Stomach (tissue), 9 donors: ENCODE data around the gene PLXNA1. TPM values are rescaled to one million over a fixed set of nuclear protein-coding genes. Genes with fewer than 3 reads are reported as not detected.

Experiments used
- DNase-seq, 2 donors: peaks; one replicate each; pipeline versions ENCODE4 v3.0.0 to v3.0.0-alpha.2; 2013 to 2019
- H3K27ac ChIP-seq, 5 donors: fragments of 200-600 bp in 4 of 5; sonication (generic) in 4 of 5; one replicate each; pipeline ENCODE4 v1.5.1; 2013 to 2019; ENCODE audit warnings: mild to moderate bottlenecking in 1 of 5, moderate library complexity in 1 of 5
- H3K27me3 ChIP-seq, 3 donors: fragments of 200-600 bp; sonication (generic); one replicate each; pipeline ENCODE4 v1.5.1; 2017 to 2019; ENCODE audit warnings: mixed run types in 1 of 3
- H3K36me3 ChIP-seq, 4 donors: fragments of 200-600 bp; sonication (generic); 1 replicate in 3 of 4; 2 replicates in 1 of 4; pipeline ENCODE4 v1.5.1; 2016 to 2019
- H3K4me1 ChIP-seq, 4 donors: fragments of 200-600 bp; sonication (generic); one replicate each; pipeline ENCODE4 v1.5.1; 2016 to 2019
- H3K4me3 ChIP-seq, 4 donors: fragments of 200-600 bp; sonication (generic) in 3 of 4; one replicate each; pipeline ENCODE4 v1.5.1; 2016 to 2019; ENCODE audit warnings: mild to moderate bottlenecking in 1 of 4
- H3K9me3 ChIP-seq, 4 donors: fragments of 200-600 bp; sonication (generic); one replicate each; pipeline ENCODE4 v1.5.1; 2016 to 2019
- EP300 ChIP-seq: sonication (generic); formaldehyde crosslinking; IDR thresholded peaks from one replicate; pipeline ENCODE4 v1.6.1; 2017; ENCODE audit warnings: antibody characterized with exemption
- POLR2A ChIP-seq, 4 donors: fragments of 450-650 bp; IDR thresholded peaks; one replicate each; pipeline ENCODE4 v1.6.1; 2016; ENCODE audit warnings: antibody characterized with exemption in 4 of 4, control low read depth in 2 of 4, mild to moderate bottlenecking in 1 of 4, moderate library complexity in 1 of 4
- POLR2AphosphoS5 ChIP-seq, 3 donors: sonication (generic); formaldehyde crosslinking; IDR thresholded peaks; one replicate each; pipeline ENCODE4 v1.6.1; 2016; ENCODE audit warnings: antibody characterized with exemption in 3 of 3
- WGBS, 5 donors: extraction: QIAGEN DNeasy Blood & Tissue Kit in 3 of 5; methylation state at CpG; one replicate each; pipeline versions ENCODE4 v1.1.5 to v1.1.7; 2013 to 2018; 5-methylcytosine and 5-hydroxymethylcytosine counted together
- intact Hi-C: fragments of 100-400 bp; cut with DNase I; formaldehyde crosslinking; loops from one replicate; pipeline ENCODE4 v1.15.1; 2023; ENCODE audit warnings: low total_unique reads
- polyA plus RNA-seq, 3 donors: library from polyadenylated mRNA; stranded (reverse); fragments of 200-250 nt; gene quantifications; one replicate each; pipeline ENCODE4 v1.2.3, GENCODE V29; 2013
- total RNA-seq, 5 donors: library from RNA; depleted of rRNA; stranded (reverse); fragments of >200 nt; gene quantifications; one replicate each; pipeline versions ENCODE4 v1.1.0 to v1.2.3, GENCODE V29; 2014 to 2016
- TF ChIP-seq, protein P1 (sequence below), 7 experiments: fragments of 450-650 bp in 4 of 7; fragments of 200-600 bp in 3 of 7; sonication (generic) in 3 of 7; IDR thresholded peaks; one replicate each; pipeline ENCODE4 v1.5.1; 2016 to 2019; ENCODE audit warnings: antibody characterized with exemption in 7 of 7, control low read depth in 2 of 7, mild to moderate bottlenecking in 1 of 7
- donor health status: healthy with polysubstance abuse.
- donor health status: Bipolar disorder and iron deficiency.
- donor health status: healthy.

PLXNA1 gene
- total and polyA plus RNA-seq, 8 donors: 0.92 to 54.7 (median 13.9) TPM

DNA sequence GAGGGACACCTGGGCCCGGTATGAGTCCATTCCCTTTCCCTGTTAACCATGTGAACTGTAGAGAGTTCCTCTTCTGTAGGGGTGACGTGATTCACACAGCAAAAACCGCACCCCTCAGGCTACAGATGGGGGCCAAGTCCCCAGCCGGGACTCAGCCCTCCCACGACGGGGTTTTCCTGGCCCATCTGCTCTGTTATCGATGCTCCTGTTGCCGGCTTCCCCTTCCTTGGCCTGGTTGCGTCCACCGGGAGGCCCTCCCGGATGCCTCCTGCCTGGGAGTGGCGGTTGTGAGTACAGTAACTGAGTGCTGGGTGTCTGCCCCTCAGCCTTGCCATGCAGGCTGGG lies 817 bp upstream of the PLXNA1 start:
- TF ChIP-seq POLR2A (IDR thresholded peaks at IDR 0.05) (no peak), EP300 (no peak), POLR2AphosphoS5 (IDR thresholded peaks at IDR 0.05) (no peak)
- TF ChIP-seq, protein P1, sequence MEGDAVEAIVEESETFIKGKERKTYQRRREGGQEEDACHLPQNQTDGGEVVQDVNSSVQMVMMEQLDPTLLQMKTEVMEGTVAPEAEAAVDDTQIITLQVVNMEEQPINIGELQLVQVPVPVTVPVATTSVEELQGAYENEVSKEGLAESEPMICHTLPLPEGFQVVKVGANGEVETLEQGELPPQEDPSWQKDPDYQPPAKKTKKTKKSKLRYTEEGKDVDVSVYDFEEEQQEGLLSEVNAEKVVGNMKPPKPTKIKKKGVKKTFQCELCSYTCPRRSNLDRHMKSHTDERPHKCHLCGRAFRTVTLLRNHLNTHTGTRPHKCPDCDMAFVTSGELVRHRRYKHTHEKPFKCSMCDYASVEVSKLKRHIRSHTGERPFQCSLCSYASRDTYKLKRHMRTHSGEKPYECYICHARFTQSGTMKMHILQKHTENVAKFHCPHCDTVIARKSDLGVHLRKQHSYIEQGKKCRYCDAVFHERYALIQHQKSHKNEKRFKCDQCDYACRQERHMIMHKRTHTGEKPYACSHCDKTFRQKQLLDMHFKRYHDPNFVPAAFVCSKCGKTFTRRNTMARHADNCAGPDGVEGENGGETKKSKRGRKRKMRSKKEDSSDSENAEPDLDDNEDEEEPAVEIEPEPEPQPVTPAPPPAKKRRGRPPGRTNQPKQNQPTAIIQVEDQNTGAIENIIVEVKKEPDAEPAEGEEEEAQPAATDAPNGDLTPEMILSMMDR (IDR thresholded peaks at IDR 0.05): no peak
- no peaks in the 10 kb centered on the region for H3K36me3 ChIP-seq
- no peaks in the 10 kb centered on the region for H3K9me3 ChIP-seq
- 2 to 29% (median 4%) methylated on average over 3 to 12 of the region's 12 CpGs for WGBS, 5 donors
- intact Hi-C loops: loop anchor here (5.0 kb wide), 1 partner anchor 230 kb away; no protein-coding TSS in a partner anchor
- H3K27ac ChIP-seq: peak overlapping the region; percentile 49 to 87 (median 83)
- DNase-seq: no peak
- H3K4me1 ChIP-seq: peaks cover 19 to 43% (median 34%) of the 10 kb centered on the region in 4 donors
- peak overlapping the region; percentile 41 to 59 (median 54) for H3K4me3 ChIP-seq
- peaks cover 0 to 35% (median 0%) of the 10 kb centered on the region in 3 donors for H3K27me3 ChIP-seq

- peaks cover 19 to 43% (median 34%) of the 10 kb centered on the region in 4 donors for H3K4me1 ChIP-seq
- peaks cover 0 to 35% (median 0%) of the 10 kb centered on the region in 3 donors for H3K27me3 ChIP-seq
- H3K4me3 ChIP-seq: peak overlapping the region; percentile 69 to 91 (median 78)
- H3K27ac ChIP-seq: peak overlapping the region in 2 of 5 donors; percentile 65 to 77
- H3K36me3 ChIP-seq: peaks cover 0 to 6% (median 1%) of the 10 kb centered on the region in 4 donors
- no peak for TF ChIP-seq EP300
- no peak for TF ChIP-seq POLR2AphosphoS5 (IDR thresholded peaks at IDR 0.05)
- TF ChIP-seq POLR2A (IDR thresholded peaks at IDR 0.05): no peak
- TF ChIP-seq, protein P1 (IDR thresholded peaks at IDR 0.05): no peak
- H3K9me3 ChIP-seq: no peaks in the 10 kb centered on the region
- intact Hi-C loops: loop anchor here (5.0 kb wide), 1 partner anchor 231 kb away; no protein-coding TSS in a partner anchor
- WGBS, 5 donors: 0 to 2% (median 1%) methylated on average over 1 to 69 of the region's 70 CpGs
- peak in 1 of 2 donors; percentile 64 for DNase-seq
Observed at GRCh38 chr3:126983276-126983652, 349 bp downstream of the PLXNA1 start.

DNA sequence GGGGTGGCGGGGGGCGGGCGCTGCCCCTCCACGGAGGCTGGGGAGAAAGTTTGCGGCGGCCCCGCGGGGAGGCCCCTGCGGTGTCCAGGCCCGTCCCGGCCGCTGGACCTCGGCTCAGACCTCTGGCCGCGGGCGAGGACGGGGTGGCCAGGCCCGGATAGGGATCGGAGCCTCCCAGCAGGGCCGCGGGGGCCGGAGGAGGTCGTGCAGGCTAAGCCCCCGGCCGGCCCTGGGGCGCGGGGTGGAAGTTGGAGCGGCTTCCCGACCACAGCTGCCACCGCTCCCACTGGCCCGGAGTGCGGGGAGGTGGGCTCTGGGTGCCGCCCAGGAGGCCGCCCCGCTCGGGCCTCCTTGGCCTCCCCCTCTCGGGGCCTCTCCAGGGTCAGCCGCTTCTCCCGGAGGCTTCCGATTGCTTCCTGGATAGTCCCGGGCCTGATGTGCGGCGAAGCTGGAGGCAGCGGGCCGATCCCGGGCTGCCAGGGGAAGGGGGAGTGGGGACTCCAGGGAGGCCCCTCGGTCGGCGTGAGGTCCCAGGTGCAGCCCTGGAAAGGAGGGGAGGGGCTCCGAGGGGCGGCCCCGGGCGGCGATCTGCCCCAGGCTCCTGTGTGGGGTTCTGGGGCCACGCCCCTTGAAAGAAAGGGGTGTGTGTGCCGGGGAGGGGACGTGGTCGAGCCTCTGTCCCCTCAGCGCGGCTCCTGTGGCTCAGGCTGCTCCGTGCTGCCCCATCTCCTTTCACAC lies 907 bp downstream of the PLXNA1 start:
- H3K27ac ChIP-seq: peak overlapping the region in 3 of 5 donors; percentile 47 to 77 (median 65)
- TF ChIP-seq POLR2A (IDR thresholded peaks at IDR 0.05) (no peak), EP300 (no peak), POLR2AphosphoS5 (IDR thresholded peaks at IDR 0.05) (no peak)
- TF ChIP-seq, protein P1 (IDR thresholded peaks at IDR 0.05): no peak
- H3K27me3 ChIP-seq: peaks cover 0 to 29% (median 0%) of the 10 kb centered on the region in 3 donors
- peak in 1 of 2 donors; percentile 80 for DNase-seq
- intact Hi-C loops: loop anchor here (5.0 kb wide), 1 partner anchor 232 kb away; no protein-coding TSS in a partner anchor
- peaks cover 19 to 43% (median 34%) of the 10 kb centered on the region in 4 donors for H3K4me1 ChIP-seq
- H3K9me3 ChIP-seq: no peaks in the 10 kb centered on the region
- H3K4me3 ChIP-seq: peak overlapping the region; percentile 69 to 91 (median 78)
- WGBS, 5 donors: 0 to 4% (median 2%) methylated on average over 7 to 61 of the region's 61 CpGs
- peaks cover under 1 to 11% (median 6%) of the 10 kb centered on the region in 4 donors for H3K36me3 ChIP-seq

DNA sequence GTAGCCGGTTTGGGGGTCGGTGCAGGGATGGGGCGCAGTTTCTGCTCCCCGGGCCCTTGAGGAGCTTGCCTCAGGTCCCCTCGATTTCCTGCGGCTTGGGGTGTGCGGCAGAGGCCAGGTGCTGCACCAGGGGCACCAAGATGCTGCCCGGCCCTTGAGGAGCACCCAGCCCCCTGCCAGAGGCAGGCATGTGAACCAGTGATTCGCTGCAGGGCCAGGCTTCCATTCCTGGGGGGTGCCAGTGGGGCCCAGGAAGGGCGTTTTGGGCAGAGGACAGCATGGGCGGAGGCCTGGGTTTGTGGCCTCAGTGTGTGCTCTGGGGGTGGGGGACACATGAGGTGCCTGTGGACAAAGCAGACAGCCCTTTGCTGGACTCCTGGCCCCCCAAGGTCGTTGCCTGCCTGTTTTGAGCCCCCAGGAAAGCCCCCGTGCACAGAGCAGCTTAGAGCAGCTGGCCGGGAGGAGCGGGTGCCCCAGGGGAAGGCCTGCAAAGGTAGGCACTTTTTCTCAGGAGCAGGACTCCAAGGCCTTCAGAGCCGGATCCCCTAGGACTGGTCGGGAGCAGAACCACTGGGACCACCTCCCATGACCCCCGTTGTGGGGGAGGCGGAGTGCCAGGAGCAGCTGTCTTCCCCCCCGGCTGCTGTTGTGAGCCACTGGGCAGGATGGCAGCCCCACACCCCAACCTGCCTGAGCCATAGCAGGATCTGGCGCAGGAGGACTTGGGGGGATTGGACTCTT lies 1.6 kb downstream of the PLXNA1 start:
- H3K4me3 ChIP-seq: peak overlapping the region; percentile 69 to 91 (median 78)
- DNase-seq: no peak
- peaks cover 19 to 43% (median 34%) of the 10 kb centered on the region in 4 donors for H3K4me1 ChIP-seq
- no peak for TF ChIP-seq POLR2A (IDR thresholded peaks at IDR 0.05)
- TF ChIP-seq, protein P1 (IDR thresholded peaks at IDR 0.05): no peak
- TF ChIP-seq POLR2AphosphoS5 (IDR thresholded peaks at IDR 0.05): no peak
- TF ChIP-seq EP300: no peak
- H3K27me3 ChIP-seq: peaks cover 0 to 22% (median 0%) of the 10 kb centered on the region in 3 donors
- peaks cover 8 to 19% (median 14%) of the 10 kb centered on the region in 4 donors for H3K36me3 ChIP-seq
- intact Hi-C loops: loop anchor here (5.0 kb wide), 1 partner anchor 232 kb away; no protein-coding TSS in a partner anchor
- 58 to 70% (median 65%) methylated on average over 15 to 21 of the region's 21 CpGs for WGBS, 5 donors
- peak overlapping the region in 2 of 5 donors; percentile 65 to 77 for H3K27ac ChIP-seq
- no peaks in the 10 kb centered on the region for H3K9me3 ChIP-seq
